ENCODE results near the gene TMEM107. TPM values are rescaled to one million over a fixed set of nuclear protein-coding genes. Genes with fewer than 3 reads are reported as not detected.

Gene TMEM107
- total and polyA plus RNA-seq, 10 of the 15 experiments (the other 5 are each of a cell fraction or from before 2014, with no cell fraction given), result 7.9 to 38.7 (median 22.9) TPM

- no peak for TF ChIP-seq SREBF2 (IDR thresholded peaks at IDR 0.05; ENCODE audit: low read length)
- TF ChIP-seq NR2F1 (conservative IDR thresholded peaks at IDR 0.05), result peak; percentile 96
- no peak for TF ChIP-seq ZBTB33 (IDR thresholded peaks at IDR 0.05)
- no peak for TF ChIP-seq KLF5 (IDR thresholded peaks at IDR 0.05; ENCODE audit: partially characterized antibody)
- peak; percentile 45; the same call in 1 of the 2 replicates for TF ChIP-seq LARP7 (IDR thresholded peaks at IDR 0.05)
- TF ChIP-seq MEF2B (IDR thresholded peaks at IDR 0.05; ENCODE audit: partially characterized antibody, poor library complexity, severe bottlenecking), result no peak
- peak; percentile 35; the same call in 1 of the 2 replicates for TF ChIP-seq CBFB (IDR thresholded peaks at IDR 0.05; ENCODE audit: low read depth)
- no peak for TF ChIP-seq REST (IDR thresholded peaks at IDR 0.05; ENCODE audit: low read depth, low read length)
- TF ChIP-seq SREBF1 (IDR thresholded peaks at IDR 0.05; ENCODE audit: low read length), result no peak
- TF ChIP-seq SMAD5 (IDR thresholded peaks at IDR 0.05; ENCODE audit: low read depth), result peak; percentile 47; the same call in 1 of the 2 replicates
- TF ChIP-seq MTA2 (IDR thresholded peaks at IDR 0.05; ENCODE audit: low read depth), result 0 out of 2 replicates have a peak, but pooled peaks have one; percentile 13
- peak; percentile 66; the same call in 1 of the 2 replicates for TF ChIP-seq SIN3A (IDR thresholded peaks at IDR 0.05; ENCODE audit: low read depth, low read length)
- no peak; the same call in 1 of the 2 replicates for TF ChIP-seq TAF1 (IDR thresholded peaks at IDR 0.05; ENCODE audit: borderline replicate concordance, low read depth, low read length)
- 0 out of 2 replicates have a peak, but pooled peaks have one; percentile 2 for TF ChIP-seq PAX5 (IDR thresholded peaks at IDR 0.05; ENCODE audit: borderline replicate concordance, low read depth, low read length)
- no peak for TF ChIP-seq ZNF622 (IDR thresholded peaks at IDR 0.05)
- peak; percentile 5 for TF ChIP-seq SIX5 (IDR thresholded peaks at IDR 0.05; ENCODE audit: low read depth, low read length, severe bottlenecking)
- no peak for TF ChIP-seq ZBTB11 (CRISPR knock-in tag; IDR thresholded peaks at IDR 0.05)
- TF ChIP-seq MLLT1 (IDR thresholded peaks at IDR 0.05), result no peak
- TF ChIP-seq POLR2AphosphoS5 (IDR thresholded peaks at IDR 0.05; ENCODE audit: low read length), result 0 out of 2 replicates have a peak, but pooled peaks have one; percentile 28
- no peak for TF ChIP-seq TARDBP (IDR thresholded peaks at IDR 0.05; ENCODE audit: borderline replicate concordance)
- peak; percentile 76 for TF ChIP-seq GATAD2B (conservative IDR thresholded peaks at IDR 0.05; ENCODE audit: low read depth)
Observed at GRCh38 chr17:8176197-8176940, at the start of gene TMEM107 (continued).
